Trophoblast cell (in vitro differentiated cells and primary cell): Measurements from ENCODE around the gene ASAP2.
A peak's percentile ranks its signal among the peaks of the same experiment; 100 is the strongest.

Experiments used
- DNase-seq, 2 donors: peaks; one replicate each; pipeline ENCODE4 v3.0.0-alpha.2; 2016
- H2AFZ ChIP-seq: 2 replicates; pipeline ENCODE4 v1.6.1; 2013; ENCODE audit warnings: low read length, moderate library complexity, mild to moderate bottlenecking; ENCODE audit not compliant: insufficient read depth, poor library complexity
- H2AK5ac ChIP-seq: 2 replicates; pipeline ENCODE4 v1.6.1; 2013; ENCODE audit warnings: mild to moderate bottlenecking, low read length
- H2BK120ac ChIP-seq: 2 replicates; pipeline ENCODE4 v1.6.1; 2013; ENCODE audit warnings: low read length, mild to moderate bottlenecking, moderate library complexity; ENCODE audit not compliant: insufficient read depth, poor library complexity
- H2BK12ac ChIP-seq: 2 replicates; pipeline ENCODE4 v1.6.1; 2013; ENCODE audit warnings: mild to moderate bottlenecking, low read length, moderate library complexity
- H2BK5ac ChIP-seq: 2 replicates; pipeline ENCODE4 v1.6.1; 2013; ENCODE audit warnings: low read length, low read depth, moderate library complexity, mild to moderate bottlenecking; ENCODE audit not compliant: poor library complexity
- H3K14ac ChIP-seq: 2 replicates; pipeline ENCODE4 v1.6.1; 2013; ENCODE audit warnings: mild to moderate bottlenecking, low read length
- H3K18ac ChIP-seq: 2 replicates; pipeline ENCODE4 v1.6.1; 2013; ENCODE audit warnings: mild to moderate bottlenecking, low read length
- H3K23ac ChIP-seq: 2 replicates; pipeline ENCODE4 v1.6.1; 2013; ENCODE audit warnings: low read length
- H3K27ac ChIP-seq: 2 replicates; pipeline ENCODE4 v1.5.1; 2013; ENCODE audit warnings: low read depth, mild to moderate bottlenecking, inconsistent platforms, low read length, moderate library complexity
- H3K27me3 ChIP-seq: 2 replicates; pipeline ENCODE4 v1.6.1; 2013; ENCODE audit warnings: inconsistent platforms, mild to moderate bottlenecking, low read length, moderate library complexity; ENCODE audit not compliant: insufficient read depth
- H3K36me3 ChIP-seq, 2 experiments: 1 replicate in 1 of 2; 2 replicates in 1 of 2; pipeline ENCODE4 v1.6.1; 2013; ENCODE audit warnings: low read length in 2 of 2, mild to moderate bottlenecking in 2 of 2, moderate library complexity in 1 of 2; ENCODE audit not compliant: insufficient read depth in 2 of 2, control insufficient read depth in 1 of 2
- H3K4ac ChIP-seq: 2 replicates; pipeline ENCODE4 v1.6.1; 2013; ENCODE audit warnings: low read depth, mild to moderate bottlenecking, low read length, moderate library complexity
- H3K4me1 ChIP-seq, 2 experiments: 1 replicate in 1 of 2; 2 replicates in 1 of 2; pipeline ENCODE4 v1.6.1; 2013; ENCODE audit warnings: low read length in 2 of 2, mild to moderate bottlenecking in 2 of 2, moderate library complexity in 1 of 2; ENCODE audit not compliant: insufficient read depth in 2 of 2, control insufficient read depth in 1 of 2
- H3K4me2 ChIP-seq: 2 replicates; pipeline ENCODE4 v1.6.1; 2013; ENCODE audit warnings: inconsistent platforms, mild to moderate bottlenecking, low read length, moderate library complexity
- H3K4me3 ChIP-seq: 2 replicates; pipeline ENCODE4 v1.5.1; 2013; ENCODE audit warnings: mild to moderate bottlenecking, low read depth, low read length, inconsistent platforms
- H3K79me1 ChIP-seq: one replicate; pipeline ENCODE4 v1.6.1; 2013; ENCODE audit warnings: low read length
- H3K79me2 ChIP-seq: 2 replicates; pipeline ENCODE4 v1.6.1; 2013; ENCODE audit warnings: low read length, mild to moderate bottlenecking; ENCODE audit not compliant: control insufficient read depth, insufficient read depth, poor library complexity
- H3K9ac ChIP-seq: 2 replicates; pipeline ENCODE4 v1.6.1; 2013; ENCODE audit warnings: mild to moderate bottlenecking, low read length
- H3K9me3 ChIP-seq: 2 replicates; pipeline ENCODE4 v1.6.1; 2013; ENCODE audit warnings: low read depth, mild to moderate bottlenecking, control low read depth, inconsistent platforms, low read length; ENCODE audit not compliant: insufficient read depth
- H4K12ac ChIP-seq: 2 replicates; pipeline ENCODE4 v1.6.1; 2013; ENCODE audit warnings: low read depth, mild to moderate bottlenecking, low read length, moderate library complexity
- H4K8ac ChIP-seq: 2 replicates; pipeline ENCODE4 v1.6.1; 2013; ENCODE audit warnings: low read depth, mild to moderate bottlenecking, low read length, moderate library complexity
- H4K91ac ChIP-seq: one replicate; pipeline ENCODE4 v1.6.1; 2013; ENCODE audit warnings: low read depth, mild to moderate bottlenecking, low read length, moderate library complexity
- WGBS: extraction: QIAGEN DNeasy Blood & Tissue Kit; methylation state at CpG from one replicate; pipeline ENCODE4 v1.1.7; 2013; ENCODE audit warnings: missing lambda C conversion rate; ENCODE audit not compliant: insufficient read length, insufficient coverage; ENCODE audit errors: extremely low coverage; 5-methylcytosine and 5-hydroxymethylcytosine counted together

The ASAP2 gene

DNA sequence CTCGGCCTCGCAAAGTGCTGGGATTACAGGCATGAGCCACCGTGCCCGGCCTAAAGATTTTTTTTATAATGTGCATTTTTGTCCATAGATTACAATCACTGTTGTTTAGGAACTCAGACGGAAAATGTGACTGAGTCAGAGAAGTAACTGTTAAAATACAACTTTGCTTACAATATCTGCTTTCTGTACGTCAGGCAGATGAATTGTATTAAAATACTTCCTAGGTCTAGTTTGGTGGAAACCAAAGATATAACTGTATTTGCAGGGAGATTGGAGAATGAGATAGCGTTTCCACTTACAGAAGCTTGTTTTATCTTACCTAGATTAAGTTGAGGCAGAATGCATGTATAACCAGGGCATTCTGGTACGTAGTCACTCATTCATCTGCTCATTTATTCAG is 36.7 kb downstream of the ASAP2 start:
- no peak overlapping the region for H3K4ac ChIP-seq
- H3K4me2 ChIP-seq, result no peak overlapping the region
- H3K9me3 ChIP-seq, result no peaks in the 10 kb centered on the region
- no peak overlapping the region for H2BK120ac ChIP-seq
- no peak overlapping the region for H4K12ac ChIP-seq
- peak in 1 of 2 donors; percentile 50 for DNase-seq
- no peak overlapping the region for H4K8ac ChIP-seq
- no peak overlapping the region for H3K27ac ChIP-seq
- H3K4me3 ChIP-seq, result no peak overlapping the region
- no peak overlapping the region for H2BK5ac ChIP-seq
- no peak overlapping the region for H4K91ac ChIP-seq
- no peak overlapping the region for H3K18ac ChIP-seq
- H3K9ac ChIP-seq, result no peak overlapping the region
- H3K79me2 ChIP-seq, result no peaks in the 10 kb centered on the region
- no peaks in the 10 kb centered on the region for H3K27me3 ChIP-seq
- H3K14ac ChIP-seq, result no peak overlapping the region
- no peaks in the 10 kb centered on the region for H3K79me1 ChIP-seq
- H2AK5ac ChIP-seq, result no peak overlapping the region
- H2AFZ ChIP-seq, result no peak overlapping the region
- H3K36me3 ChIP-seq, result peaks cover 0 to 3% of the 10 kb centered on the region in 2 experiments
- H3K4me1 ChIP-seq, result peaks cover 10 to 19% of the 10 kb centered on the region in 2 experiments
- H2BK12ac ChIP-seq, result no peak overlapping the region
- WGBS, result no CpG with 5 or more reads among the region's 8 CpGs
- H3K23ac ChIP-seq, result no peak overlapping the region

DNA sequence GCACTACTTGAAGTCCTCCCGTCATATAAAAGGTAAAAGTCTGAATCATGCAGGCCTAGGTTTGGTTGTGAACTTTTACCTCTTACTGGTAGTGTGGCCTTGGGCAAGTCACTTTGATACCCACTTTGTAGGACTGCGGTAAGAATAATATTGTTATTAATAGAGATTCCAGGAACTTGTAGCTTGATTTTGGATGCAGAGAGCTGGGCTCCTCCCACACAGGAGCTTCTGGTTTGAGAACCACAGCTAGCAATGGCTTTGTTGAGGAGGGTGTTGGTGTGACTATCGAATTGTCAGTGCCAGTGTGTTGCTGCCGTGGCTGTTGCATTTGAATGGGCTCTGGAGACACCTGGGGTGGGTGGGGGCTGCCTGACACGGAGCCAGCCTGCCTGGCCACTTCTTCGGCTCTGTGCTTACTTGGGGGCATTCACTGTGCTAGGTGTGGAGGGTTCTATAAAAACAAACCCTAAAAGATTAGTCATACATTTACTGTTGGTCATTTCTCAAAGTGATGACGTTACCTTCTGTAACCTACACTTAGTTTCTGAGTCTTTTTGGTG is 38.5 kb downstream of the ASAP2 start:
- Histone ChIP-seq H3K79me2 (no peaks in the 10 kb centered on the region), H2AFZ (no peak overlapping the region), H3K79me1 (no peaks in the 10 kb centered on the region), H3K23ac (no peak overlapping the region), H3K18ac (peak overlapping the region; percentile 59), H3K4ac (no peak overlapping the region), H3K9me3 (no peaks in the 10 kb centered on the region), H2BK12ac (no peak overlapping the region), H3K14ac (no peak overlapping the region), H3K4me1 (peaks cover 10 to 19% of the 10 kb centered on the region in 2 experiments), H4K91ac (no peak overlapping the region), H2BK5ac (no peak overlapping the region), H3K27ac (no peak overlapping the region), H3K9ac (no peak overlapping the region), H2BK120ac (no peak overlapping the region), H3K27me3 (no peaks in the 10 kb centered on the region), H3K4me3 (no peak overlapping the region), H4K8ac (no peak overlapping the region), H4K12ac (no peak overlapping the region), H3K36me3 (peaks cover 0 to 3% of the 10 kb centered on the region in 2 experiments), H3K4me2 (no peak overlapping the region), H2AK5ac (no peak overlapping the region)
- no CpG with 5 or more reads among the region's 7 CpGs for WGBS
- DNase-seq, result no peak

DNA sequence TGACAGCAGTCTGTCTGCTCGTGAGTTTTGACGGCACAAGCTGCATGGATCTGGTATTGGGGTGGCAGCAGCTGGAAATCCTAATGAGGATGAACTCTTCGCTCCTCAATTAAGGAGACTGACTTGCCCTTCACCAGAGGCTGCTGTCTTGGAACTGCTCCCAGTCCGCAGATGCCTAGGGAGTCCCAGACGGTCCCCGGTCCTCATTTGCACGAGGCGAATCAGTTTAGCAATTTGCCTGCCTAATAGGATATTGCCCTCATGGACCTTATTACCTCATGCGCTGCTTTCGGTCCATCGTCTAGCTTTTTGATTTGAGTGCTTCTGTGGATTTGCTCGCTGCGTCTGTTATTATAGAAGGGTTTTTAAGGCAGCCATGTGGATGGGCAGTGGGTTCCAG is 40.6 kb downstream of the ASAP2 start:
- H3K23ac ChIP-seq, result no peak overlapping the region
- no peak overlapping the region for H3K4me2 ChIP-seq
- H2AFZ ChIP-seq, result no peak overlapping the region
- H3K9ac ChIP-seq, result no peak overlapping the region
- no peak overlapping the region for H2BK5ac ChIP-seq
- WGBS, result no CpG with 5 or more reads among the region's 13 CpGs
- no peak overlapping the region for H2AK5ac ChIP-seq
- H3K36me3 ChIP-seq, result peaks cover 0 to 3% of the 10 kb centered on the region in 2 experiments
- H2BK12ac ChIP-seq, result no peak overlapping the region
- no peaks in the 10 kb centered on the region for H3K27me3 ChIP-seq
- no peak overlapping the region for H4K12ac ChIP-seq
- H3K4me3 ChIP-seq, result no peak overlapping the region
- no peak for DNase-seq
- H3K9me3 ChIP-seq, result no peaks in the 10 kb centered on the region
- no peak overlapping the region for H4K91ac ChIP-seq
- H3K4ac ChIP-seq, result peak overlapping the region; percentile 12
- peaks cover 3% of the 10 kb centered on the region for H3K79me1 ChIP-seq
- no peak overlapping the region for H3K18ac ChIP-seq
- no peak overlapping the region for H3K27ac ChIP-seq
- no peak overlapping the region for H4K8ac ChIP-seq
- H3K4me1 ChIP-seq, result peaks cover 22 to 23% of the 10 kb centered on the region in 2 experiments
- no peak overlapping the region for H2BK120ac ChIP-seq
- no peaks in the 10 kb centered on the region for H3K79me2 ChIP-seq
- H3K14ac ChIP-seq, result no peak overlapping the region

DNA sequence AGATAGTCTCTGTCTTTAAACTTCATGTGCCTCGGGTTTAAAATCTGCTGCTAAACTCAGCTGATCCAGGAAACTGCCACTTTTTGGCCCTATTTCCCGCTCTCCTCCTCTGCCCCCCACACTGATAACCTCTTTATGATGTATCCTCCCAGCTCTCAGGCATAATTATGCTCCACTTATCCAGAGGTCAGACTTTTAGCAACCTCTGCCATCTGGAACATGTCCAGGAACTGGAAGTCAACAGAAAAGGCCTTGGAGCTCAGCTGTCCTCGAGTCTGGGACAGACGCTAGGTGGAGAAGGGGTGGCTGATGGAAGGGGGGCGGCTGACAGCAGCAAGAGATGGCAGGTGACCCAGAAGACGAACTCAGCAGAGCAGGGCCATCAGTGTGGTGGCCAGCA is 41.2 kb downstream of the ASAP2 start:
- Histone ChIP-seq H3K9ac (no peak overlapping the region), H3K4me2 (no peak overlapping the region), H2AK5ac (no peak overlapping the region), H3K79me1 (peaks cover 3% of the 10 kb centered on the region), H4K12ac (no peak overlapping the region), H3K79me2 (no peaks in the 10 kb centered on the region), H3K4ac (no peak overlapping the region), H3K27ac (no peak overlapping the region), H2BK5ac (no peak overlapping the region), H3K27me3 (no peaks in the 10 kb centered on the region), H4K8ac (no peak overlapping the region), H3K4me1 (peaks cover 20% of the 10 kb centered on the region in 2 experiments), H2BK120ac (no peak overlapping the region), H2AFZ (no peak overlapping the region), H3K9me3 (no peaks in the 10 kb centered on the region), H3K18ac (peak overlapping the region; percentile 26), H3K23ac (no peak overlapping the region), H2BK12ac (no peak overlapping the region), H3K36me3 (no peaks in the 10 kb centered on the region), H3K4me3 (no peak overlapping the region), H3K14ac (no peak overlapping the region), H4K91ac (no peak overlapping the region)
- DNase-seq, result no peak
- no CpG with 5 or more reads among the region's 6 CpGs for WGBS
